ENCODE data around the gene GLYR1.
A peak's percentile ranks its signal among the peaks of the same experiment; 100 is the strongest.

Gene GLYR1

DNA sequence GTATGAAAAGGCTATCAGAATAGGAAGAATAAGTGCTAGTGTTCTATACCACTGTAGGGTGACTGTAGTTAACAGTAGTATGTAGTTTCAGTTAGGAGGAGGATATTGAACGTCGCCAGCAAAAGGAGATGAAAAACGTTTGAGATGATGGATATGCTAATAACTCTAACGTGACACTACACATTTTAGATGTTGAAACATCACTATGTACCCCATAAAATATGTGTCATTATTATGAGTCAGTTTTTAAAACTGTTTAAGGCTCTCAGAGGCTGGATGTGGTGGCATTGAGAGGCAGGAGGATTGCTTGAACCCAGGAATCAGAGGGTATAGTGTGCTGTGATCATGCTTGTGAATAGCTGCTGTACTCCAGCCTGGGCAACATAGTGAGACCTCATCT, 32.0 kb upstream of the GLYR1 start:
- DNase-seq = no peak

GRCh38 chr16:4877380-4877685, 30.2 kb upstream of the GLYR1 start:
- no peak for DNase-seq

GRCh38 chr16:4876646-4877379, 29.7 kb upstream of the GLYR1 start:
- no peak for DNase-seq

DNA sequence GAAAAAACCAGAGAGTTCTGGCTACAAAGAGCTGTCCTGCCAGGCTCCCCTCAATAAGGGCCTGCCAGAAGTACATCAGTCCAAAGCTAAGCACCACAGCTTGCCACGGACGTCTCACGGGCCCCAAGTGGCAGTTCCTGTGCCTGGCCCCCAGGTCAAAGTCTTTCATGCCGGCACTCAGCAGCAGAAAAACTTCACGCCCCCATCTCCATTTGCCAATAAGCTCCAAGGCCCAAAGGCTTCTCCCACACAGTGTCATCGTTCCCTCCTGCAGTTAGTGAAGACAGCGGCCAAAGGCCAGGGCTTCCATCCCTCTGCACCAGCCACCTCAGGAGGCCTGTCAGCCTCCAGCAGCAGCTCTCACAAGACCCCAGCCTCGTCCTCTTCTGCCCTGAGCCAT, 27.6 kb upstream of the GLYR1 start:
- DNase-seq = no peak

- no peak for DNase-seq
Observed at GRCh38 chr16:4873091-4873490, 26.0 kb upstream of the GLYR1 start.

- DNase-seq = no peak
Observed at GRCh38 chr16:4871071-4871470, 24.0 kb upstream of the GLYR1 start.

DNA sequence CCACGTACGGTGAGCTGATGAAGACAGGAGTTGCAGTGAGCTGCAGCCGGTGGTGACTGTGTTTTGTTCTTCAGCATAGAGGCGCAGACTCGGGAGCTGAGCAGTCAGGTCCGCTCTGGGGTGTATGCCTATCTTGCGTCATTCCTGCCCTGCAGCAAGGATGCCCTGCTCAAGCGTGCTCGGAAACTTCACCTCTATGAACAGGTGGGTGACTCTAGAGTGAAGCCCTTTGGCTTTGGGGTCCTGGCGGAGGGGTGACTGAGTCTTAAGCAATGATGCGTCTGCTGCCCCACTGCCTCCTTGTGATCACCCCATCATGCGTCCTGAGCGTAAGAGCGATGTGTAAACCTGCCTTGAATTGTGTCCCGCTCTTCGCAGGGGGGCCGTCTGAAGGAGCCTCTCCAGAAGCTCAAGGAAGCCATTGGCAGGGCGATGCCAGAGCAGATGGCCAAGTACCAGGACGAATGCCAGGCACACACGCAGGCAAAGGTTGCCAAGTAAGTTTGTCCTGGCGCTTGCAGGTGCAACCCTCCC, 23.1 kb upstream of the GLYR1 start:
- no peak for DNase-seq

- DNase-seq = no peak
Observed at GRCh38 chr16:4869147-4869805, 22.2 kb upstream of the GLYR1 start.

- no peak for DNase-seq
Observed at GRCh38 chr16:4868535-4868934, 21.4 kb upstream of the GLYR1 start.

DNA sequence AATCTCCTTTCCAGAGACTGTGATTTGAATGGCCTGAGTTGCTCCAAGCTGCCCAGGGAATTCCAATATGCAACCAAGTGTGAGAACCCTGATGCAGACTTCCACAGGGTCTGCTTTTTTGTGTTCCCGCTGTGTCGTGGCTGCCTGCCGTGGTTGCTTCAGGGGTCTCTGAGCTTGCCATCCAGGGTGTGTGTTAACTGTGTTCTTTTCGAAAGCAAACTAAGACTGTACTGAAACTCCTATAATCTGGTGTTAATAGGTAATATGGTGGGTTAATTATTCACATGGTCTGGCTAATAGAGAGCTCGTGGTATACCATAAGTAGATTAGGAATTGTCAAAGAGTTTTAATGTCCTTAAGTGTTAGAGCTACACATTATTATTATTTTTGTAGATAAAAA, 20.9 kb upstream of the GLYR1 start:
- DNase-seq = no peak

- no peak for DNase-seq
Observed at GRCh38 chr16:4866586-4866985, 19.5 kb upstream of the GLYR1 start.

DNA sequence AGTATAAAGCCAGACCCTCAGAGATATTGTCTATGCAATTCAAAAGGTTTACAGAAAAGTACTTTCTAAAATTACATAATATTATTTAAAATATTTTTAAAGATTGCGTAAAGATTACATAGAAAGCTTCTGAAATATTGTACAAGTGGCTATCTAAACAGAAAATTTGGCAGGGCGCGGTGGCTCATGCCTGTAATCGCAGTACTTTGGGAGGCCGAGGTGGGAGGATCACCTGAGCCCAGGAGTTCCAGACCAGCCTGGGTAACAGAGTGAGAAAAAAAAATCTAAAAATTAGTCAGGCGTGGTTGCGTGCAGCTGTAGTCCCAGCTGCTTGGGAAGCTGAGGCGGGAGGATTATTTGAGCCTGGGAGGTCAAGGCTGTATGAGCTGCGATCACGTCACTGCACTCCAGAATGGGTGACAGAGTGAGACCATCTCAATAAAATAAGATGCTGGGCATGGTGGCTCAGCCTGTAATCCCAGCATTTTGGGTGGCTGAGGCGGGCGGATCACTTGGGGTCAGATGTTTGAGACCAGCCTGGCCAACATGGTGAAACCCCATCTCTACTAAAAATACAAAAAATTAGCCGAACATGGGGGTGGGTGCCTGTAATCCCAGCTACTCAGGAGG, 18.3 kb upstream of the GLYR1 start:
- no peak for DNase-seq

- DNase-seq = no peak
Observed at GRCh38 chr16:4864728-4865127, 17.6 kb upstream of the GLYR1 start.

DNA sequence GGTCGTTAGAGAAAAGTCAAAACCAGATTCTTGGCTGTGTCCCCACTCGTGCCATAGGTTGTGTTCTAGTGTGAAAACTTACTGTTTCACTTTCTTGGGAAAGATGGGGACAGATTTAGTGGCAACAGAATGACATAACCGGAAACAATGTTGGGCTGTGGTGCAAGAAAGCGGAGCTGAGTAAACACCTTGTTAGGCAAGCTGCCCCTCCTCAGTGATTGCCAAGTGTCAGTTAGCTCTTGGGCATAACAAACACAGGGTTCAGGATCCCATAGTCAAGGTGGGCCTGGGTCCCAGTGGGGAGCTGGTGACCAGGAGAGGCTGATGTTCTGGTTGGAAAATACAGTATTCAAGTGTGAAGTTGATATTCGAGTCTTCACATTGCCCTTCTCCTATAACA, 15.6 kb upstream of the GLYR1 start:
- DNase-seq = no peak

DNA sequence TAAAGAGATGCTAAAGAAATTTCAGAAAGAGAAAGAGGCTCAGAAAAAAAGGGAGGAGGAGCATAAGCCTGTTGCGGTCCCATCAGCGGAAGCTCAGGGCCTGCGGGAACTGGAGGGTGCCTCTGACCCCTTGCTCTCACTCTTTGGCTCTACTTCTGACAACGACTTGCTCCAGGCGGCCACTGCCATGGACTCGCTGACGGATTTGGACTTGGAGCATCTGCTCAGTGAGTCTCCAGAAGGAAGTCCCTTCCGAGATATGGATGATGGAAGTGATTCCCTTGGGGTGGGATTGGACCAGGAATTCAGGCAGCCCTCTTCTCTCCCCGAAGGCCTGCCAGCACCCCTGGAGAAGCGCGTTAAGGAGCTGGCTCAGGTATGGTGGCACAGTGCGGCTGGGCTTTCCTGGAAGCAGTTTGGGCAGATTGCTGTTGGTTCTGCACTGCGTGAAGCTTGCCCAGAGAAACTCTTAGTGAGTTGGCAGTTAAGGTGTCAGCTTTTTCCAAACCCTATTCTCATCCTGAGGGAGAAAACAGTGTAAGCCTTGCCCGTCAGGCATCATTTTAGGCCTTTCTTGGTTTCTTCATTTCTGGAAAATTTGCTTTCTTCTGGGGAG, 13.7 kb upstream of the GLYR1 start:
- no peak for DNase-seq

- no peak for DNase-seq
Observed at GRCh38 chr16:4859900-4860255, 12.8 kb upstream of the GLYR1 start.

GRCh38 chr16:4859190-4859899, 12.3 kb upstream of the GLYR1 start:
- DNase-seq = no peak

- DNase-seq = no peak
Observed at GRCh38 chr16:4855804-4856203, 8.7 kb upstream of the GLYR1 start.

DNA sequence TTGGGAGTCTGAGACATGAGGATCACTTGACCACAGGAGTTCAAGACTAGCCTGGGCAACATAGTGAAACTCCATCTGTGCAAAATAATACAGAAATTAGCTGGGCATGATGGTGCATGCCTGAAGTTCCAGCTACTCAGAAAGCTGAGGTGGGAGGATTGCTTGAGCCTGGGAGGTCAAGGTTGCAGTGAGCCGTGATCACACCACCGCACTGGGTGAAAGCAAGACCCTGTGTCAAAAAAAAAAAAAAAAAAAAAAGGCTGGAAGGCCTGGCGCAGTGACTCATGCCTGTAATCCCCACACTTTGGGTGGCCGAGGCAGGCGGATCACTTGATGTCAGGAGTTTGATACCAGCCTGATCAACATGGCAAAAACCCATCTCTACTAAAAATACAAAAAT, 8.3 kb upstream of the GLYR1 start:
- DNase-seq = no peak

DNA sequence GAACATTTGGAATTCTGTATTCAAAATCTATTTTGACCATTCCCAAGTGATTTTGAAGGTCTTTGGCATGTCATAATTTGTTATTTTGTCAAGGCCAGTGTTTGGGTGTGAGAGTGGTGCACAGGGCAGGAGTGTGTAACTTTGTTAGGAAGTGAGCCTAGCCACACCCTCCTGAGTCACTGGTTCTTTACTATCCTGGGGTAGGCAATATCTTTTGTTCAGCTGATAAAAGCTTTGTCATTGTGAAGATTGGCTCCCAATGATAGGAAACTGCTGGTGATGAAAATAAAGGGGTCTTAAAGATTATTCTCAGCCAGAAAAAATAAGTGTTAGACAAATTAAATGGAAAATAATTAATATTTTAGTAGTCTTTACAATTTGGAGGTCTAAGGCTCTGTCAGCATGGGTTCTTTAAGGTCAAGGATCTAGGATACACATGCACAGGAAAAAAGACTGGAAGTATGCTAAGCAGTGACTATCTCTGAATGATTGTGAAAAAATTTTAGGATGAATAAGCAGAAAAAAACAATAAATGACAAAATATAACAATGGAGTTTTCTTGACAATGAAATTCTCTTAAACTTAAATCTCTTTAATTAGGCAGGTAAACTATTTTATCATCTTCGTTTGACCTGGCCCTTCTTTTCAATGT, 5.3 kb upstream of the GLYR1 start:
- DNase-seq = no peak

- DNase-seq = no peak
Observed at GRCh38 chr16:4850211-4850610, 3.1 kb upstream of the GLYR1 start.

DNA sequence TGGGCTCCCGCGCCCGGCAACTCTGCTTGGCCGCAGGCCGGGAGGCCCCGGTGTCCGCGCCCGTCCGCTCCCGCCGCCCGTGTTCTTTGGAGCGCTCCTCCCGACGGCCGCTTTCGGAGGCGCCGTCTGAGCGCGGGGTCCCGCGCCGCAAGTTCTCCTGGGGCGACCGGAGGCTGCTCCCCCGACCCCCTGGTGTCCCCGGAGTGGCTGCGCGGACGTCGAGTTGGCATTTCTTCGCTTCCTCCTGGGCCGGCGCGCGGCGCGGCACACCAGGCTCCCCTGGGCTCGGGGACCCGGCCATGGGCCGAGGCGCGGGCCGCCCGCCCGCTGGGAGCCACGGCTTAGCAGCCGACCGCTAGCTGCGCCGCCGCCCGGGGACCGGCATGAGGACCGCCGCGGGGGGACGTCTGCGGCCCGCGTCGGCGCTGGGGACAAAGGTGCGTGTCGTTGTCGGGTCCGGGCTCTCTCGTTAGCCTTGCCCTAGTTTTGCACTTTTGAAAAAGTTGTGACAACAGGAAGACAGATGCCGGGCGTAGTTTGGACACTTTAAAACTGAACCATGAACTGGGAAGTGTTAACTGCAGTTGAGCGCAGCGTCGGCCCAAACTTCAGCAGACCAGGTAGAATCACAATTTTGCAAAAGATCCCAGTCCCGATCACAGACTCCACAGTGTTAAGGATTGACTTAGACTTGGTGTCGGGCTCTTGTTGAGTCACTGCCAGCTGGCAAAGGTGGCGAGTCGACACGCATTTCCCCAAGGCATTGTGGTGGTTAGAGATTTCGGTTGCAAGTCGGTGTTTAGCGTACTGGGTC, 893 bp upstream of the GLYR1 start:
- DNase-seq = peak; percentile 24
